Amygdala (tissue), 56 donors: ENCODE data around the gene SERPINB6.

Experiments used
- DNase-seq, 56 donors: peaks; one replicate each; lab custom pipeline; 2025; lab: John Stamatoyannopoulos, UW

SERPINB6 gene

GRCh38 chr6:2999618-3000557 is 28.5 kb upstream of the SERPINB6 start, which contains the start of gene NQO2:
Gene NQO2 (plus strand): TSS chr6:2999894. CDS start chr6:3006553, 6,659 bp downstream.
- DNase-seq: peak; percentile 20 to 99 (median 84)

DNA sequence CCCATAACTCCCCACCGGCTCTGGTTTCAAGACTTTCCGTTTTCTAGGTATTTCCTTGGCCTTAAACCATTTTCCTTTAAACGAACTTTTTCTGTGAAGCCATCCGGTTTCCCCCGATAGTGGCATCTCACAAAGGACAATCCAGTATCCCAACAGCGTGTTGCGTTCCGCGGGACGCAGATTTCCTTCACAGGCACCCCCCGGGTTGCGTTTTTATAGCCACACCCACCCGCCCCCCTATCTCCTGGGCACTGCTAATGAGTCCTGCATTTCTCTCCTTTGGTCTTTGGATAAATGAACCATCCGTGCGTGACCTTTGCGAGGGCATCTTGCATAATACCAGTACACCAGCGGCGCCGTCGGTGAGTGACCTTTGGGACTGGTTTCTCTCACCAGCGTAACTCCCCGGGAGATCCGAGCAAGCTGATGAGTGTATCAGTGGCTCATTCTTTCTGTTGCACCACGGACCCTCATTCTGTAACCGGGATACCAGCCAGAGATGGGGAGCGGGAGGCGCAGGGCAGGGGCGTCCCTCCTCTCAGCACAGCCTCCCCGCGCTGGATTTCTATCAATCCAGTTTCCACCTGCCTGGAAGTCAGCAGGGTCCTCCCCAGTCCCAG is 27.7 kb upstream of the SERPINB6 start:
- peak in 5 of 56 donors; percentile 58 to 82 (median 66) for DNase-seq

DNA sequence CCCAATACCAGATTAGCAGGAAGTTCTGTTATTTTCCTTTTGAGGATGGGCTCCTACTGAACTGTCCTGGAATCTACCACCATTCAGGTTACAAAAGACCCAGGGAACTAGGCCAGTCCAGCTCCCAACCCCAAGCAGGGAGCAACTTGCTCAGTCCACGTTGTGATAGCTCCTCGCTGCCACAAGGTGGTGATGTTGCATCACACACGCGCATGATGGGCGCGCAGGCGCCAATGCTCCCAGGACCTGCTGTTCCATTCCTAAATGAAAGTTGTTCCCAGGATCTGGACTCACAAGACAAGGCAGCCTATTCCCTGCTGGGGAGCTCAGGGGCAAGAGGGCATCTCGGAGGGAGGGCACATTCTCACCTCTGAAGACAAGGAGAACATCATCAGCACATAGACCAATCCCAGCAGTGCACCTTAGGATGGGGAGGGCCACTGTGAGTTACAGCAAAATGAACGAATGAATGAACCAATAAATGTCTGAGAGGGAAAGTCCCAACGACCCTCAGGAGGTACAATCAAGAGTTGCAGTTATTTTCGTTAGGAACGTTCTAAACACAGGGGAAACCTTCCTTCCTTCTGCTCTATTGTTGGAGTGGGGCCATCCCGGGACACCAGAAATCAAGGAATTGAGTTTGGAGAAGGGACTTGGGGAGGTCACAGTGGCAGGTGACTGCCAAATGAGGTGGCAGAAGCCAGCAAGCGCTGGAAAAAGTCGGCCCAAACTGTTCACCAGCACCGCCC is 27.1 kb upstream of the SERPINB6 start:
- peak in 11 of 56 donors; percentile 6 to 55 (median 31) for DNase-seq

GRCh38 chr6:2993755-2994317 is 22.5 kb upstream of the SERPINB6 start:
- DNase-seq: no peak

- DNase-seq: no peak
Observed at GRCh38 chr6:2992330-2992979, 21.1 kb upstream of the SERPINB6 start.

DNA sequence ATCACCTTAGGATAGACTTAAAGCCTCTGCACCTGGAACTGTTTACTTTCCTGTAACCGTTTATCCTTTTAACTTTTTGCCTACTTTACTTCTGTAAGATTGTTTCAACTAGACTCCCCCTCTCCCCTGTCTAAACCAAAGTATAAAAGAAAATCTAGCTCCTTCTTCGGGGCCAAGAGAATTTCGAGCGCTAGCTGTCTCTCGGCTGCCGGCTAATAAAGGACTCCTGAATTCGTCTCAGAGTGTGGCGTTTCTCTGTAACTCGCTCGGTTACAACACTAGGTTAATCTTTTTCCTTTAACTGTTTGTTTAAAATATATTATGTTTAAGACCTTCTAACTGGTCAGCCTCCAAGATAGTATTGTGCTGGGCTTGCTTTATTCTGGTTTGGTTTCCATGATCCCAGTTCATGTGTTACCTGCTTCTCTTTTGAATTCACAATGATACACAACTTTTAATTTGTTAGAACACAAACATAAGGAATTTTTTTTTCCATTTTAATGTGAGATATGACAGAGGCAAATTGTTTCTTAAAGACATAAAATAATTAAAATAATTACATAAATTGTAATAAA is 19.7 kb upstream of the SERPINB6 start:
- DNase-seq: peak in 4 of 56 donors; percentile 27 to 46 (median 40)

DNA sequence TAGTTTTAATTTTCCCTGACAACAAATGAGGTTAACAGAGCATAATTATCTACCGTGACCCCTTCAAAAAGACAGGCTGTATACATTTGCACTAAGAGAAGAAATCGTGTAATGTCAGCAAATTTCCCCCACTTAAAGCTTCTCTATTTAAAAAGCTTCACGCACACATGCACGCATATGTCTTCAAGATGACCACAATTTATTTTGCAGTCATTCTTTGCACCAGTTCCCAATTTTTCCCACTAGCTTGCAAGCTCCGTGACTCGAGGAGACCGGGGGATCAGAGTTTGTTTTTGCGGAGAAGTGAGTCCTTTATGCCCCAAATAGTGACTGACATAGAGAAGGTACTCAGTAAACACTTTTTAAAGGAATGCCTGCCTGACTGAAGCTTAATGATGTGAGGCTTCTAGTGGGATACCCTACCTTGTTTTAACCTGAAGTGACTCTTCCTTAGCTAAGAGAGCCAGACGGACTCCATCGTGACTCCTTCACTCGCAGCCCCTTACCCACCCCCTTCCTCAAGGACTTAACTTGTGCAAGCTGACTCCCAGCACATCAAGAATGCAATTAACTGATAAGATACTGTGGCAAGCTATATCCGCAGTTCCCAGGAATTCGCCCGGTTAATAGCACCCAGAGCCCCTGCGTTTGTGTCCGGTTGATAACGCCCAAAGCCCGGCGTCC is 19.0 kb upstream of the SERPINB6 start:
- peak in 25 of 56 donors; percentile 4 to 65 (median 34) for DNase-seq

DNA sequence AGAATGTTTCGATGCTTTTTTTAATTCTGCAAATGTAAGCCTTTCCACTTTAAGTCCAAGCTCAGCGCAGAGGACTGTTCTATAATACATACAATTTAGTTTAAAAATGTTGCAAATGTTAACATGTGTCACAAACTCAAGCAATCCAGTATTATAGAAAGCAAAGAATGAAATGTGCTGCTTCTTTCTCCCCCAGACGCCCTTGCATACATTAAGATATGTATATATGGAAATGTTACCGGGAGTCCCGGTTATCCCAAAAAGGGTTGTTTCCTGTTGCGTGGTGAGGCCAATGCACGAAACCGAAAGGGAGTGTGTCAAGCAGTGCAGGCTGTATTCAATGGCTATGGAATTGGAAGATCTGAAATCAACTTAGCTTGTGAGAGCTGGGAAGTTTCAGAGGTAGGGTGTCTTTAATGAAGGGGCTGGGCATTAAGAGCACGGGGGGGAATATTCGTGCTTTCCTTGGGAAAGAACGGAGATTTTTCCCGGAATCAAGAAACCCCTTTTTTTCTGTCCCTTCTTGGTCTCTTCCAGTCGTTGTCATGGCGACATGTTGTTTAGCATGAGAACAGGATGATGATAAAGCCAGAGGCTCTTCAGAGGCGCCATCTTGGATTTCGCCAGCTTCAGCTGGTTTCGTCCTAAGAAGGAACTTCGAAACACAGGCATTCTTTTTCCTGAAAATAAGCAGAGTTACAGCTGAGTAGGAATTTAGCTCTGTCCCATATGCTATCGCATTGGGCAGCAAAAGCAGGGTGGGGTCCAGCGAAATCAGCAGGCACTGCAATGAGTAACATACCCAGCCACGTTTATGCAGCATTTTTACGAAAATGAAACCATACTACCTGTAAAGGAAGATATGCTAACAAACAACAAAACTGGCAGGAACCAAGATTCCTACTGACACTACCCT is 18.2 kb upstream of the SERPINB6 start:
- peak; percentile 15 to 98 (median 86) for DNase-seq

GRCh38 chr6:2988426-2989331 is 17.3 kb upstream of the SERPINB6 start:
- peak; percentile 70 to 97 (median 86) for DNase-seq

- DNase-seq: no peak
Observed at GRCh38 chr6:2988094-2988425, 16.7 kb upstream of the SERPINB6 start.

GRCh38 chr6:2986722-2987221 is 15.4 kb upstream of the SERPINB6 start:
- DNase-seq: no peak

DNA sequence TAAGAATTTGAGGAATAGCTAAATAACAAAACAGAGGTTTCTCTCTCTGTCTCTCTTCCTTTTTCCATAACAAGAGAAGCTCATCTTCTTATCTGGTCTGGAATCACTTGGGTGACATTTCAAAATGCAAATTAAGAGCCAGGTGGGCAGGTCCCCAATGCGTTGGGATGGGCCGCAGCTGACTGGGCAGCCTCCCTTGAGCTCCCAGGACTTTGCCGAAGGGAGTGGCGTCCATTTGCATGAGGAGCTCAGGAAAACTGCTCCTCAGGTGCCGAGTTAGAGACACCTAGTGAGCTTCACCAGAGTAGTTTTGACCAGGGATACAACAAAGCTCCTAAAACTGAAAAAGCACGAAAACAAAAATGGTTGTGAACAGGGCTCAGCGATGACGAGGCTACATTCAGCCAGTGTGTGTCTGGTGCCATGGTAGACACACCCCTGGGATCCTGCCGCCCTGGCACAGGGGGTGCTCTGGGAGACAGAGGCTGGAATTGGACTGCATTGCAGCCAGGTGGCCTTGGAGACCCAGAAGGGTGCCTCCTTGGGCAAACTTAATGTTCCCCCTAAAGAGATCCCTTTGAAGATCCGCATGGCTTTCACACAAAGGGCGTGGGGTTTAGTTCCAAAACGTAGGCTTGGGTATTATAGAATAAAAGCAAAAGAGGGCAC is 13.5 kb upstream of the SERPINB6 start:
- DNase-seq: no peak

- DNase-seq: no peak
Observed at GRCh38 chr6:2982426-2983117, 11.2 kb upstream of the SERPINB6 start.

GRCh38 chr6:2980465-2980855 is 9.1 kb upstream of the SERPINB6 start:
- no peak for DNase-seq

DNA sequence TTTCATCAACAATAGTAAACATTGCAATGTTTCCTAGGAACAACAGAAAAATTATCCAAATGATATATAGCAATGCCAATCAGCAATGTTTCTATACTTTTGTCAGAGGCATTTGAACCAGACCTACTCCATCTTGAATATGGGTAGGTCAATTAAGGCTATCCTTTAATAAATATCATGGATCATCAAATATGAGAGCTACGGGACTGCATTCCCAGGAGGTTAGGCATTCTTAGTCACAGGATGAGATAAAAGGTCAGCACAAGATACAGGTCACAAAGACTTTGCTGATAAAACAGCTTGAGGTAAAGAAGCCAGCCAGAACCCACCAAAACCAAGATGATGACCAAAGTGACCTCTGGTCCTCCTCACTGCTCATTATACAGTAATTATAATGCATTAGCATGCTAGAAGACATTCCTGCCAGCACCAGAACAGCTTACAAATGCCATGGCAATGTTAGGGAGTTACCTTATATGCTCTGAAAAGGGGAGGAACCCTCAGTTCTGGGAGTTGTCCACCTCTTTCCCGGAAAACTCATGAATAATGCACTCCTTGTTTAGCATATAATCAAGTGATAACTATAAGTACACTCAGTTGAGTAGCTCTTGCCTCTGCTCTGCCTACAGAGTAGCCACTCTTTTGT is 8.6 kb upstream of the SERPINB6 start:
- DNase-seq: no peak
